ENCODE data around the gene GRM2.

DNA sequence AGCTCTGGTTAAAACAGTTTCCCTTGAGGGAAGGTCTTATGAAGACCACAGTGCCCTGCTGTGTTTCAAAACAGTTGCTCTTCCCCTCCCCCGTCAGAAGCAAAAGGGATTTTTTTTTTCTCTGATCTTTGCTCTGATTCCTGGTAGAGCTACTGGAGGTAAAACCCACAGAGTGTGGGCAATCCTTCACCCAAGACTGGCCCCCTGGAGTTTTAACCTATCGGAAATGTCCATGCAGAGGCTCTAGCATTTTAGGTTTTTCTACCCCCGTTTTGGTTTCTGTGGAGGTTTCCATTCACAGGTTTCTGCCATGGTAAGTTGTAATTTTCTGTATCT lies 27.7 kb downstream of the GRM2 start:
- TF ChIP-seq EP300 (IDR thresholded peaks at IDR 0.05) (no peak), CTCF (IDR thresholded peaks at IDR 0.05) (no peak)
